22Rv1 (cell line): ENCODE results near the gene ATRNL1.

ENCODE experiments used
- ZFX ChIP-seq: fragments of 450-650 bp; IDR thresholded peaks from 2 replicates; pipeline ENCODE4 v1.6.1; 2017; ENCODE audit warnings: antibody characterized with exemption, borderline replicate concordance
- TF ChIP-seq, protein P1 (sequence below): fragments of 450-650 bp; IDR thresholded peaks from 2 replicates; pipeline ENCODE4 v1.5.1; 2017; ENCODE audit warnings: mild to moderate bottlenecking

DNA sequence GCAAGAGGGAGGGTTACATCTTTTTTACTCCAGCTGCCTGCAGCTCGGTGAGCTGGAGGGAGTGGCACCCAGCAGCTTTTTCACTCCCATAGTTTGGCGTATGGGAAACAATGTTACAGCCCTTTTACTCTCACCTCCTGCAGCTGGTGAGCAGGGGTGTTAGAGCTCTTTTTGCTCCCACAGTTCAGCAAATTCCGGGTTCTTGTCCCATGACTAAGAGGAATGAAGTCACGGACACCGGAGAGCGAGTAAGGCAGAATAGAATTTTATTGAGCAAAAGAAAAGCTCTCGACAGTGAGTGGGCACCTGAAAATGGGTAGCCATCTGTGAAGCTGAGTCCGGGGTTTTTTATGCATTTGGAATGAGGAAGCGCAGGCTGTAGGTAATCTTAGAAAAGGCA, 733.2 kb downstream of the ATRNL1 start:
- TF ChIP-seq, protein P1, sequence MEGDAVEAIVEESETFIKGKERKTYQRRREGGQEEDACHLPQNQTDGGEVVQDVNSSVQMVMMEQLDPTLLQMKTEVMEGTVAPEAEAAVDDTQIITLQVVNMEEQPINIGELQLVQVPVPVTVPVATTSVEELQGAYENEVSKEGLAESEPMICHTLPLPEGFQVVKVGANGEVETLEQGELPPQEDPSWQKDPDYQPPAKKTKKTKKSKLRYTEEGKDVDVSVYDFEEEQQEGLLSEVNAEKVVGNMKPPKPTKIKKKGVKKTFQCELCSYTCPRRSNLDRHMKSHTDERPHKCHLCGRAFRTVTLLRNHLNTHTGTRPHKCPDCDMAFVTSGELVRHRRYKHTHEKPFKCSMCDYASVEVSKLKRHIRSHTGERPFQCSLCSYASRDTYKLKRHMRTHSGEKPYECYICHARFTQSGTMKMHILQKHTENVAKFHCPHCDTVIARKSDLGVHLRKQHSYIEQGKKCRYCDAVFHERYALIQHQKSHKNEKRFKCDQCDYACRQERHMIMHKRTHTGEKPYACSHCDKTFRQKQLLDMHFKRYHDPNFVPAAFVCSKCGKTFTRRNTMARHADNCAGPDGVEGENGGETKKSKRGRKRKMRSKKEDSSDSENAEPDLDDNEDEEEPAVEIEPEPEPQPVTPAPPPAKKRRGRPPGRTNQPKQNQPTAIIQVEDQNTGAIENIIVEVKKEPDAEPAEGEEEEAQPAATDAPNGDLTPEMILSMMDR, result no peak
- no peak for TF ChIP-seq ZFX
